HG03064 (cell line): ENCODE data around the gene AATF.

Experiments
- ATAC-seq: cut with Tn5 transposase; IDR thresholded peaks from one replicate; pipeline ENCODE4 v1.9.1; 2021; ENCODE audit warnings: low read depth; ENCODE audit not compliant: unreplicated experiment

The AATF gene

DNA sequence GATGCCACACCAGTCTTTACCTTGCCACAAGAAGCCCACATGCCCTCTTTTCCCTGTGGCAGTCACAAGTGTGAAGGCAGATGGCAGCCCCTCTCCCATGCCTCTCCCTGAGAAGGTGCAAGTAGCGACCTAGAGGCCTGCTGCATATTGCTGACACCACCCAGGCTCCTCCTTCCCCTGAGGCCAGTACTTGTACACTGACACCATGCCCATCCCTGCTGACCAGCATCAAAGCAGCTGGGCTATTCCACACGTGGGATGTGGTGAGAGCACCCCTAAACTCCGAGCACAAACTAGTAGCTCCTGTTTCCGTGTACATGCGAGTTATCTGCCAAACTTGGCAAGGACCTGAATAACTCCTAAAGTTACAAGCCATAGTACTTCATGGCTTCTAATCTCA lies 149.4 kb downstream of the AATF start:
- ATAC-seq: no peak

DNA sequence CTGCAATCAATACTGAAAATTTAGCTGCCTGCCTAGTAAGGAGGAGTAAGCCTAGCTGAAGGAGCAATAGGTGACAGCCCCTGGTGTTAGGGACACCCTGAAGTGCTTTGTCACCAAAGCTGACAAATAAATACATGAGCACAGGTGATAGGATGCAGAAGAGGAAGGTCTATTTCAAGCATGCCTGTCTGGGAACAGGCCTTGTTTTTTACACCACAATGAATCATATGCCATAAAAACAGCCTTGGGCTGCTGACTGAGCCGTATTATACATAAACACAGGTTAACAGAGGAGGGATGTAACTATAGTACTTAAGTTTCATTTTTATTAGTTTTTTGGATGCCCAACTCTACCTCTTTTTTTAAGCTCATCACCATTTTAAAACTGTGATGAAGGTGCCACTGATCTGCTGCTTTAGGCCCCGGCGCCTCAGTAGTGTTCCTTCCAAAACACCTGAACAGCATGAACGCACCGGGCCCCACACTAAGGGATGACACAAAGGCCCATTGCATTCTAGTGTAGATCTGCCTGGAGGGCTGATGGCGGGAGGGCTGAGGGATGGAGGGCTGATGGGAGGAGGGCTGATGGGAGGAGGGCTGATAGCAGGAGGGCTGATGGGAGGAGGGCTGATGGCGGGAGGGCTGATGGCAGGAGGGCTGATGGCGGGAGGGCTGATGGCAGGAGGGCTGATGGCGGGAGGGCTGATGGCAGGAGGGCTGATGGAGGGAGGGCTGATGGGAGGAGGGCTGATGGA lies 150.3 kb downstream of the AATF start:
- ATAC-seq: no peak

DNA sequence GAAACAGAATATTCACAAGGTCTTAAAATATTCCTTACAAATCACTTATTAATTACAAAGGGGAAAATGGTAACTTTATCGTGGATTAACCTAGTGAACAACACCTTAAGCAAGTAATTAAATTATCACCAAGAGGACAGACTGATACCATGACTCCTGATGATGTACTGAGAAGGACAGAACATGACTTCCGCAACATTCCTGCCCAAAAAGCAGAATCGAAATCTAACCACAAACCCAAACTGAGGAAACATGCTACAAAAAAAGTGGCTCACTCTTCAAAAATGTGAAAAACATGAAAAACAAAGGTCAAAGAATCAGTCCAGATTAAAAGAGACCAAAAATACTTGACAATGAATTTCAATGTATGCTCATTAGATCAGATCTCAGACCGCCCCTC lies 151.5 kb downstream of the AATF start:
- no peak for ATAC-seq

DNA sequence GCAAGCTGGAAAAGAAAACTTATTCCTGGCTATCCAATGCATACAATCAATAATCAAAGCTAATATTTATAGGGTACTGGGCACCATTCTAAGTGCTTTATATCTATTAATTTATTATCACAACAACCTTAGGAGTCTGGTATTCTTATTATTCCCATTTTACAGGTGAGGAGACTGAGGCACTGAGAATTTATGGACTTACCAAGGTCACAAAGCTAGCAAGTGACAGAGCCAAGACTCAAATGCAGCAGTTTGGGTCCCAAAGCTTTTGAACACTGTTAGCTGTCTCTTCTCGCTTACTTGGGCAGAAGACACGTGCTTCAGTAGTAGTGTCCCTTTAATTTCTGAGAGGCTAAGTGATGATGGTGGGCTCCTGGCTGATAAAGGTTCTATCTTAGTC lies 152.6 kb downstream of the AATF start:
- no peak for ATAC-seq

DNA sequence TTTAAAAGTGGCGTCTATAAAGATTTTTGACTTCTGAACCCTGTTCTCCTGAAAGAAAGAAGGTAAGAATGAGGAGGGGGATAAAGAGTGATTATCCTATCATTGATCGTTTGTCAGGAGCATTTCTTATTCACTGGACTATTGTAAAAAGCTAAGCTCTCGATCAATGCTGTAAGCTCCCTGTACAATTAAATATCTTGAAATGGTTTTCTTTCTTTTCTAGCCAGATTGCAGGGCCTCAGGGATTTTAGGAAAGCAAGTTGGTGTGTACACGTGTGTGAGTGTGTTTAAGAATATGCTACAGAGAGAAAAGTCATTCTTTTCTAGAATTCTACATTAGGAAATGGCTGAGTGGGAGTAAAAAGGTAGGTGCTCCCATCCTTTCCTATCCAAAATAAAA lies 154.5 kb downstream of the AATF start:
- no peak for ATAC-seq

DNA sequence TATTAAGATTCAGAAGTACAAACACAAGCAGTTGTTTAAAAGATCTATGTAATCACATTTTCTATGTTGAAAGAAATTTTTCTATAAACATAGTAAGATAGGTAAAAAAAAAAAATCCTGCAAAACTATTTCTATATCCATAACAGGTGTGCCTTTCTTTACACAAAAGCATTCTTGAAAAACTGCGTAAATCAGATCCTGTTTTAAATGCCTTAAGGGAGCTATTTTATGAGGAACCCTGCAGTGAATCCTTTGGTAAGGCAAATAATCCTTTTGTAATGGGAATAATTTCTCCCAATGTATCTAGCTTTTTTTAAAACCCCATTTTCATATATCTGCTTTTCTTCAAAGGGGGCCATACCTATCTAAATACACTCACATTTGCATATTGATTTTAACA lies 157.3 kb downstream of the AATF start:
- ATAC-seq: no peak
